DMS153 treated with DMSO at 0.1 percent for 48 hours (cell line): ENCODE results near the gene TIMM23B.
"Not testable (repeated sequence)": the region's sequence is repeated elsewhere in the genome, so short reads cannot be mapped to it uniquely, and the experiment has no call there.

Experiments
- DNase-seq: peaks from one replicate; lab custom pipeline; 2025; ENCODE audit not compliant: unreplicated experiment; lab: John Stamatoyannopoulos, UW

TIMM23B gene

GRCh38 chr10:49972094-49972493, 30.2 kb downstream of the TIMM23B start:
- not testable (repeated sequence) for DNase-seq

- not testable (repeated sequence) for DNase-seq
Observed at GRCh38 chr10:49977756-49978155, 35.9 kb downstream of the TIMM23B start.

- not testable (repeated sequence) for DNase-seq
Observed at GRCh38 chr10:49987207-49987606, 45.4 kb downstream of the TIMM23B start.

- DNase-seq = not testable (repeated sequence)
Observed at GRCh38 chr10:49988376-49988775, 46.5 kb downstream of the TIMM23B start, which contains the start of gene AGAP6. Gene AGAP6 (plus strand): TSS chr10:49988406. CDS start chr10:49988716, 310 bp downstream.

- DNase-seq = not testable (repeated sequence)
Observed at GRCh38 chr10:49995321-49995720, 53.5 kb downstream of the TIMM23B start.

GRCh38 chr10:50014024-50014423, 72.2 kb downstream of the TIMM23B start:
- not testable (repeated sequence) for DNase-seq

- DNase-seq = not testable (repeated sequence)
Observed at GRCh38 chr10:50015596-50016220, 73.9 kb downstream of the TIMM23B start.

GRCh38 chr10:50016926-50017325, 75.1 kb downstream of the TIMM23B start:
- DNase-seq = not testable (repeated sequence)

- not testable (repeated sequence) for DNase-seq
Observed at GRCh38 chr10:50017646-50018045, 75.8 kb downstream of the TIMM23B start.

GRCh38 chr10:50019279-50019678, 77.4 kb downstream of the TIMM23B start:
- not testable (repeated sequence) for DNase-seq

- not testable (repeated sequence) for DNase-seq
Observed at GRCh38 chr10:50020451-50021024, 78.7 kb downstream of the TIMM23B start.

- DNase-seq = no peak
Observed at GRCh38 chr10:50021646-50022045, 79.8 kb downstream of the TIMM23B start.
